ENCODE data around the gene C6orf141. TPM values are rescaled to one million over a fixed set of nuclear protein-coding genes. Genes with fewer than 3 reads are reported as not detected.
A peak's percentile ranks its signal among the peaks of the same experiment; 100 is the strongest.

C6orf141 gene
- polyA plus RNA-seq, 1 donor (not counting 4 experiments of a cell fraction or from before 2014, with no cell fraction given): 51.6 TPM

- FAIRE-seq (peak; percentile 77), DNase-seq (ENCODE audit: low read depth, low spot score) (no peak)
- peaks cover 37% of the 10 kb centered on the region for H3K4me1 ChIP-seq (ENCODE audit: control insufficient read depth, extremely low read depth, insufficient read depth, low read length)
- H3K27ac ChIP-seq (ENCODE audit: control insufficient read depth, insufficient read depth, low read length): peak overlapping the region; percentile 92
- peak overlapping the region; percentile 96 for H3K9ac ChIP-seq (ENCODE audit: control insufficient read depth, extremely low read depth, insufficient read depth, low read length)
- peaks cover 0 to 11% of the 10 kb centered on the region in 2 experiments for H3K36me3 ChIP-seq (ENCODE audit: control insufficient read depth in 2 of 2, extremely low read depth in 1 of 2, insufficient read depth in 2 of 2, low read length in 2 of 2)
- no peak overlapping the region for H2AFZ ChIP-seq (ENCODE audit: control insufficient read depth, low read length)
- dilution Hi-C loops (cut with MboI; ENCODE audit: extremely low pct_ligation_motif_present, low sequenced_read_pairs): no loop called here
- H3K4me2 ChIP-seq (ENCODE audit: control insufficient read depth, extremely low read depth, insufficient read depth, low read depth, low read length): peak overlapping the region; percentile 91
- TF ChIP-seq CTCF (optimal IDR thresholded peaks at IDR 0.05 in 1 of 3, IDR thresholded peaks at IDR 0.05 in 1 of 3, conservative IDR thresholded peaks at IDR 0.05 in 1 of 3; ENCODE audit: extremely low read depth in 1 of 3, insufficient read depth in 2 of 3, low read length in 3 of 3): no peak
- no peak for TF ChIP-seq EZH2 (IDR thresholded peaks at IDR 0.05; ENCODE audit: low read length)
- no peaks in the 10 kb centered on the region for H4K20me1 ChIP-seq (ENCODE audit: control insufficient read depth, extremely low read depth, insufficient read depth, low read length)
- H3K79me2 ChIP-seq (ENCODE audit: control insufficient read depth, insufficient read depth, low read length): peaks cover 47% of the 10 kb centered on the region
- no peaks in the 10 kb centered on the region for H3K9me1 ChIP-seq (ENCODE audit: control insufficient read depth, extremely low read depth, insufficient read depth, low read length)
- H3K4me3 ChIP-seq (ENCODE audit: control insufficient read depth in 2 of 3, extremely low read depth in 1 of 3, insufficient read depth in 2 of 3, low read depth in 1 of 3, low read length in 3 of 3): peak overlapping the region; percentile 33 to 96 (median 87)
- no peaks in the 10 kb centered on the region for H3K27me3 ChIP-seq (ENCODE audit: control insufficient read depth, extremely low read depth, insufficient read depth, low read length)
- no peaks in the 10 kb centered on the region for H3K9me3 ChIP-seq (ENCODE audit: control insufficient read depth, low read depth, low read length)
These were observed 2.9 kb downstream of the C6orf141 start for GRCh38 chr6:49553384-49553783.

GRCh38 chr6:49555951-49556350, 5.5 kb downstream of the C6orf141 start:
- Histone ChIP-seq H3K36me3 (ENCODE audit: control insufficient read depth in 2 of 2, extremely low read depth in 1 of 2, insufficient read depth in 2 of 2, low read length in 2 of 2) (peaks cover 0 to 16% of the 10 kb centered on the region in 2 experiments), H3K79me2 (ENCODE audit: control insufficient read depth, insufficient read depth, low read length) (peaks cover 39% of the 10 kb centered on the region), H3K9ac (ENCODE audit: control insufficient read depth, extremely low read depth, insufficient read depth, low read length) (peak overlapping the region; percentile 44), H3K4me1 (ENCODE audit: control insufficient read depth, extremely low read depth, insufficient read depth, low read length) (peaks cover 32% of the 10 kb centered on the region), H3K9me1 (ENCODE audit: control insufficient read depth, extremely low read depth, insufficient read depth, low read length) (no peaks in the 10 kb centered on the region), H3K27me3 (ENCODE audit: control insufficient read depth, extremely low read depth, insufficient read depth, low read length) (no peaks in the 10 kb centered on the region), H3K4me3 (ENCODE audit: control insufficient read depth in 2 of 3, extremely low read depth in 1 of 3, insufficient read depth in 2 of 3, low read depth in 1 of 3, low read length in 3 of 3) (peak overlapping the region in 2 of 3 experiments; percentile 7 to 38), H3K4me2 (ENCODE audit: control insufficient read depth, extremely low read depth, insufficient read depth, low read depth, low read length) (peak overlapping the region; percentile 76), H3K27ac (ENCODE audit: control insufficient read depth, insufficient read depth, low read length) (peak overlapping the region; percentile 92), H3K9me3 (ENCODE audit: control insufficient read depth, low read depth, low read length) (no peaks in the 10 kb centered on the region), H2AFZ (ENCODE audit: control insufficient read depth, low read length) (no peak overlapping the region), H4K20me1 (ENCODE audit: control insufficient read depth, extremely low read depth, insufficient read depth, low read length) (no peaks in the 10 kb centered on the region)
- TF ChIP-seq CTCF (optimal IDR thresholded peaks at IDR 0.05 in 1 of 3, IDR thresholded peaks at IDR 0.05 in 1 of 3, conservative IDR thresholded peaks at IDR 0.05 in 1 of 3; ENCODE audit: extremely low read depth in 1 of 3, insufficient read depth in 2 of 3, low read length in 3 of 3): no peak
- no peak for TF ChIP-seq EZH2 (IDR thresholded peaks at IDR 0.05; ENCODE audit: low read length)
- dilution Hi-C loops (cut with MboI; ENCODE audit: extremely low pct_ligation_motif_present, low sequenced_read_pairs): no loop called here
- peak; percentile 29 for FAIRE-seq
- no peak for DNase-seq (ENCODE audit: low read depth, low spot score)

All from keratinocyte (primary cell).